ENCODE data around the gene PIGC.

The PIGC gene

GRCh38 chr1:172421974-172422604 lies 21.8 kb downstream of the PIGC start:
- TF ChIP-seq, protein P1, sequence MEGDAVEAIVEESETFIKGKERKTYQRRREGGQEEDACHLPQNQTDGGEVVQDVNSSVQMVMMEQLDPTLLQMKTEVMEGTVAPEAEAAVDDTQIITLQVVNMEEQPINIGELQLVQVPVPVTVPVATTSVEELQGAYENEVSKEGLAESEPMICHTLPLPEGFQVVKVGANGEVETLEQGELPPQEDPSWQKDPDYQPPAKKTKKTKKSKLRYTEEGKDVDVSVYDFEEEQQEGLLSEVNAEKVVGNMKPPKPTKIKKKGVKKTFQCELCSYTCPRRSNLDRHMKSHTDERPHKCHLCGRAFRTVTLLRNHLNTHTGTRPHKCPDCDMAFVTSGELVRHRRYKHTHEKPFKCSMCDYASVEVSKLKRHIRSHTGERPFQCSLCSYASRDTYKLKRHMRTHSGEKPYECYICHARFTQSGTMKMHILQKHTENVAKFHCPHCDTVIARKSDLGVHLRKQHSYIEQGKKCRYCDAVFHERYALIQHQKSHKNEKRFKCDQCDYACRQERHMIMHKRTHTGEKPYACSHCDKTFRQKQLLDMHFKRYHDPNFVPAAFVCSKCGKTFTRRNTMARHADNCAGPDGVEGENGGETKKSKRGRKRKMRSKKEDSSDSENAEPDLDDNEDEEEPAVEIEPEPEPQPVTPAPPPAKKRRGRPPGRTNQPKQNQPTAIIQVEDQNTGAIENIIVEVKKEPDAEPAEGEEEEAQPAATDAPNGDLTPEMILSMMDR (IDR thresholded peaks at IDR 0.05): no peak
- Histone ChIP-seq H3K27ac (no peak overlapping the region), H3K4me3 (no peak overlapping the region)
- DNase-seq (ENCODE audit: low spot score): no peak

DNA sequence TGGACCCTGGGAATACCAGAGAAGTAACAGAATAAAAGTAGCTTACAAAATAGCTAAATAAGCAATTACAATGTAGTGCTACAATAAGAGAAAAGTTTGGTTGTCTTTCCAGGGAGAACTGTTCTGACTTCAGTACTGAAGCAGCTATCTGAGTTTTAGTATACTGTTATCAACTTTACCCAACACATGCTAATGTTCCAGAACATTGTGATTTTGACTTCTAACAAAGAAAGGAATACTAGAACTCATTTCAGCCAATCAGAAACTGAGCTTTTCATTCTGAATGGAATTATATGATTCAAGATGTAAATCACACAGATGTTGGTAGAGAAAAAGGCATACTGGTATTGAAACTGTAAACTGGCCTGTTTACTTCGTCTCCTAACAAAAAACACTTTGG lies 23.5 kb downstream of the PIGC start, which contains the start of gene C1orf105:
C1orf105 (plus strand) TSS at position 301 of the 400 bp plus-strand sequence. CDS start 201 bp downstream, outside the sequence.
- DNase-seq (ENCODE audit: low spot score): no peak
- no peak within 1 kb of the TSS for H3K4me3 ChIP-seq
- H3K27ac ChIP-seq: no peak within 1 kb of the TSS
- TF ChIP-seq, protein P1 (IDR thresholded peaks at IDR 0.05): no peak

DNA sequence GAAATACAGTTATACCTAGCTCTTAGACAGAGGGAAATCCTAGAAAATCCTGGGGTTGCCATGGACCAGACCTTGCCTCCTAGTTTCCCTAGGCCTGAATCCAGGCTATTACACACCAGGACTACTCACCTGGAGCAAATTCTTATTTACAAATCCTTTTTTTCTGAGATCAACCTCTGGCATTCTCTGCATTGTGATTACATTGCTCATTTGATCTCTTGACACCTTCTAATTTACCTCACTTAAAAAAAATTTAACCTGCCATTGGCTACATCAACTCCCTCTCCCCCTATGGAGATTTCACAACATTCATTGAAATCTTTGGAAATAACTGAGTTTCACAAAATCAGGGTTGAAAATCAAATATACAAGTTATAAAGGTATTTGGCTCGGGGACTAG lies 26.3 kb downstream of the PIGC start:
- DNase-seq (ENCODE audit: low spot score): no peak
- TF ChIP-seq, protein P1 (IDR thresholded peaks at IDR 0.05): no peak
- Histone ChIP-seq H3K27ac (no peak overlapping the region), H3K4me3 (no peak overlapping the region)

DNA sequence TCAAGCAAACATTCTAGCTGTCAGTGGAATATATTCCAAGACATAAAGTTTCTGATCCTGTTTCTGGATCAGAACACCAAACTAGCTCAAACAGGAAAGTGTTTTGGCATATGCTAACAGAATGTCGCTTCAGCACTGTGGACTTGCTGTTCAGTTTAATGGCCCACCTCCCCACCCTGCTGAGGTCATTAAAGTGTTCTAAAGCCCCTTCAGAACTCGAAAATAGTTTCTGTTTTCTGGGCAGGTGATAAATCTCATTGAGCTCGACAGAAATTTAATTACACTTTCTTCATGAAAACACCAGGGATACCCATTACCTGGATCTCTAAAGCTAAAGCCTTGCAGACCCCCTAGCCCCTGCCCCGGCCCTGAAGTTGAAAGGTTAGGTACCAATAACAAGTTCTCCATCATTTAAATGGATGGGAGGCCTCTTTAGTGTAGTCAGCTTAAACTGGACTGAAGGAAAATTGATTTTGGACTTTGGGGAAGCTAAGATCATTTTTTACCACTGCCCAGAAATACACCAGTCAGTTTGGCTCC lies 27.3 kb downstream of the PIGC start:
- Histone ChIP-seq H3K27ac (no peak overlapping the region), H3K4me3 (no peak overlapping the region)
- TF ChIP-seq, protein P1 (IDR thresholded peaks at IDR 0.05): no peak
- DNase-seq (ENCODE audit: low spot score): no peak

DNA sequence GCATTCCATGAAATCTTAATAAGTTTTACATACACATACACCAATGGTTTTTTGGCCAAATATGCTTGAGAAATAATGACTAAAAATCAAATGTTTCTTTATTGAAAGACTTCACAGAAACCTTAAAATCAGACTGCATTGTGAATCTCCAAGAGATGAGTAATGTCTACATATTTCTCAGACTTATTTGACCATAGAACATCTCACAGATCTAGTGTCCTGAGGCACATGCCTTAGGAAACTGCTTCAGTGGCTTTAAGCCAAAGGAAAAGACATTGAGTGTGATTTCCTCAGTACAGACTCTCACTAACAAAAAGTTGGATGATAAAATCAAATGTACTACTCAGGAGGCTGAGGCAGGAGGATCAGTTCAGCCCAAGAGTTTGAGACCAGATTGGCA lies 29.5 kb downstream of the PIGC start:
- Histone ChIP-seq H3K4me3 (no peak overlapping the region), H3K27ac (no peak overlapping the region)
- TF ChIP-seq, protein P1 (IDR thresholded peaks at IDR 0.05): no peak
- DNase-seq (ENCODE audit: low spot score): no peak

- DNase-seq (ENCODE audit: low spot score): no peak
- H3K27ac ChIP-seq: no peak overlapping the region
- no peak overlapping the region for H3K4me3 ChIP-seq
- TF ChIP-seq, protein P1 (IDR thresholded peaks at IDR 0.05): no peak
Measured at GRCh38 chr1:172411791-172412338, 32.0 kb downstream of the PIGC start.

DNA sequence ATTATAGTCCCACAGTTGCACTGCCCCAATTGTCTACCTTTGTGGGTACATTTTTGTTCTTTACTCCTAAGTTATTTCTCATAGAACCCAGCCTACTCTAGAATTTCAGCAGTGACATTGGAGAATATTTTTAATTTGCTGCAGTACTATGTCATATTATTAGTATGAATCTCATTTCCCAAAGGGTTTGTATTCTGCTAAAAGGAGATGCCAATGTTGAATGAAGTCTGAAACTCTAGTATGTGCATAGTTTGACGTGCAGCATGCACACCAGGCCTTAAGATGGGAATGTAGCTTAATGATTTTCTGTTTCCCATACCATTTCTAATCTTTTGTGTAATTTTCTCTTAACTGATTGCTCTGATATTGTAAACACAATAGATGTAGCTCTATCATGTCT lies 33.8 kb downstream of the PIGC start:
- H3K4me3 ChIP-seq: no peak overlapping the region
- no peak for DNase-seq (ENCODE audit: low spot score)
- H3K27ac ChIP-seq: no peak overlapping the region
- TF ChIP-seq, protein P1 (IDR thresholded peaks at IDR 0.05): no peak

All from coronary artery (tissue), 2 donors.